Hepatocyte (in vitro differentiated cells): Measurements from ENCODE around the gene LMX1B. TPM values are rescaled to one million over a fixed set of nuclear protein-coding genes. Genes with fewer than 3 reads are reported as not detected.

Experiments
- DNase-seq: peaks from one replicate; pipeline ENCODE4 v3.0.0-alpha.2; 2016; ENCODE audit warnings: low spot score
- H2AFZ ChIP-seq: fragments of 200-600 bp; sonication (generic); 2 replicates; pipeline ENCODE4 v1.6.0; 2016; ENCODE audit warnings: antibody characterized with exemption, mild to moderate bottlenecking
- H3K27ac ChIP-seq: fragments of 200-600 bp; sonication (generic); 2 replicates; pipeline ENCODE4 v1.5.1; 2016; ENCODE audit warnings: mild to moderate bottlenecking
- H3K27me3 ChIP-seq: fragments of 200-600 bp; sonication (generic); 2 replicates; pipeline ENCODE4 v1.6.1; 2016
- H3K36me3 ChIP-seq: fragments of 200-600 bp; sonication (generic); replicated peaks from 2 replicates; pipeline ENCODE4 v1.5.1; 2016; ENCODE audit warnings: low read depth; ENCODE audit not compliant: insufficient read depth
- H3K4me1 ChIP-seq: fragments of 200-600 bp; sonication (generic); 2 replicates; pipeline ENCODE4 v1.5.1; 2016; ENCODE audit warnings: mild to moderate bottlenecking, moderate library complexity; ENCODE audit not compliant: insufficient read depth
- H3K4me2 ChIP-seq: fragments of 200-600 bp; sonication (generic); 2 replicates; pipeline ENCODE4 v1.6.0; 2016
- H3K4me3 ChIP-seq: fragments of 200-600 bp; sonication (generic); 2 replicates; pipeline ENCODE4 v1.5.1; 2016; ENCODE audit warnings: mild to moderate bottlenecking
- H3K79me2 ChIP-seq: fragments of 200-600 bp; sonication (generic); 2 replicates; pipeline ENCODE4 v1.6.0; 2017; ENCODE audit warnings: mild to moderate bottlenecking
- H3K9me2 ChIP-seq: fragments of 200-600 bp; sonication (generic); replicated peaks from 2 replicates; pipeline ENCODE4 v1.6.0; 2017; ENCODE audit warnings: mild to moderate bottlenecking; ENCODE audit not compliant: insufficient read depth
- H3K9me3 ChIP-seq: fragments of 200-600 bp; sonication (generic); 2 replicates; pipeline ENCODE4 v1.5.1; 2016; ENCODE audit warnings: low read depth, mild to moderate bottlenecking
- H4K20me1 ChIP-seq: fragments of 200-600 bp; sonication (generic); 2 replicates; pipeline ENCODE4 v1.6.0; 2016; ENCODE audit warnings: mild to moderate bottlenecking; ENCODE audit not compliant: insufficient read depth, poor library complexity, severe bottlenecking
- EZH2 ChIP-seq: fragments of 200-600 bp; sonication (generic); IDR thresholded peaks from 2 replicates; pipeline ENCODE4 v1.6.1; 2016; ENCODE audit warnings: antibody characterized with exemption, mild to moderate bottlenecking, borderline replicate concordance
- EZH2phosphoT487 ChIP-seq: fragments of 200-600 bp; sonication (generic); IDR thresholded peaks from one replicate; pipeline ENCODE4 v1.6.1; 2018; ENCODE audit warnings: antibody characterized with exemption, mild to moderate bottlenecking, low read depth, moderate library complexity; ENCODE audit not compliant: unreplicated experiment, severe bottlenecking
- WGBS: methylation state at CpG from one replicate; pipeline ENCODE4 v1.1.6; 2016; ENCODE audit warnings: low lambda C conversion rate; ENCODE audit errors: missing lambda C conversion rate; 5-methylcytosine and 5-hydroxymethylcytosine counted together
- polyA plus RNA-seq: library from polyadenylated mRNA; unstranded; fragments of >200 nt; fragmentation: Nextera tagmentation; extraction: Ambion mirVana; gene quantifications from 2 replicates; pipeline ENCODE4 v1.2.1, GENCODE V29; 2016
- total RNA-seq: library from RNA; depleted of rRNA; stranded (reverse); fragments of >200 nt; gene quantifications from 2 replicates; pipeline ENCODE4 v1.2.3, GENCODE V29; 2014
- TF ChIP-seq, protein P1 (sequence below): fragments of 200-600 bp; sonication (generic); IDR thresholded peaks from 2 replicates; pipeline ENCODE4 v1.5.1; 2016; ENCODE audit warnings: antibody characterized with exemption, mild to moderate bottlenecking; ENCODE audit not compliant: poor library complexity

Gene LMX1B
- total and polyA plus RNA-seq, 2 experiments from 2014 or later: 0.16 TPM; not detected in 1

DNA sequence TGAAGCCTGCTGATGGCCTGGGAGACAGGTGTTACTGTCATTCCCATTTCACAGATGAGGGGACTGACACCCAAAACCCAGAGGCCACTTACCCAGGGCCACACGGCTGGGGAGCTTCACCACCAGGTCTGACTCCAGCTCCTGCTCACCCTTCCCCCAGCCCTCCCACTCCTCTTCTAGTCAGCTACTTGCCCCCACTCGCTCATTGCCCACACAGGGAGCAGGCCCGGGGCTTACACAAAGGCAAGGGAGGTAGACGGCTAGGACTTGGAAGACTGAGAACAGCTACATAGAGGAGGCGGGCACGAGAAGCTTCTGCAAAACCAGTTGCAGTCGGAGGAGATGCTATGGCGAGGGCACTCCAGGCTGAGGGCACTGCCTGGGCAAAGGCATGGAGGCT is 21.3 kb downstream of the LMX1B start:
- TF ChIP-seq EZH2phosphoT487 (no peak), EZH2 (no peak)
- TF ChIP-seq, protein P1, sequence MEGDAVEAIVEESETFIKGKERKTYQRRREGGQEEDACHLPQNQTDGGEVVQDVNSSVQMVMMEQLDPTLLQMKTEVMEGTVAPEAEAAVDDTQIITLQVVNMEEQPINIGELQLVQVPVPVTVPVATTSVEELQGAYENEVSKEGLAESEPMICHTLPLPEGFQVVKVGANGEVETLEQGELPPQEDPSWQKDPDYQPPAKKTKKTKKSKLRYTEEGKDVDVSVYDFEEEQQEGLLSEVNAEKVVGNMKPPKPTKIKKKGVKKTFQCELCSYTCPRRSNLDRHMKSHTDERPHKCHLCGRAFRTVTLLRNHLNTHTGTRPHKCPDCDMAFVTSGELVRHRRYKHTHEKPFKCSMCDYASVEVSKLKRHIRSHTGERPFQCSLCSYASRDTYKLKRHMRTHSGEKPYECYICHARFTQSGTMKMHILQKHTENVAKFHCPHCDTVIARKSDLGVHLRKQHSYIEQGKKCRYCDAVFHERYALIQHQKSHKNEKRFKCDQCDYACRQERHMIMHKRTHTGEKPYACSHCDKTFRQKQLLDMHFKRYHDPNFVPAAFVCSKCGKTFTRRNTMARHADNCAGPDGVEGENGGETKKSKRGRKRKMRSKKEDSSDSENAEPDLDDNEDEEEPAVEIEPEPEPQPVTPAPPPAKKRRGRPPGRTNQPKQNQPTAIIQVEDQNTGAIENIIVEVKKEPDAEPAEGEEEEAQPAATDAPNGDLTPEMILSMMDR: no peak
- no peak overlapping the region for H3K4me3 ChIP-seq
- no peaks in the 10 kb centered on the region for H4K20me1 ChIP-seq
- WGBS: 83% methylated on average over 8 of the region's 8 CpGs
- no peak overlapping the region for H3K27ac ChIP-seq
- no peaks in the 10 kb centered on the region for H3K36me3 ChIP-seq
- H3K4me1 ChIP-seq: peaks cover 6% of the 10 kb centered on the region
- no peak for DNase-seq
- H2AFZ ChIP-seq: no peak overlapping the region
- H3K4me2 ChIP-seq: no peak overlapping the region
- H3K27me3 ChIP-seq: peaks cover 89% of the 10 kb centered on the region
- no peaks in the 10 kb centered on the region for H3K79me2 ChIP-seq
- no peaks in the 10 kb centered on the region for H3K9me2 ChIP-seq
- no peaks in the 10 kb centered on the region for H3K9me3 ChIP-seq

DNA sequence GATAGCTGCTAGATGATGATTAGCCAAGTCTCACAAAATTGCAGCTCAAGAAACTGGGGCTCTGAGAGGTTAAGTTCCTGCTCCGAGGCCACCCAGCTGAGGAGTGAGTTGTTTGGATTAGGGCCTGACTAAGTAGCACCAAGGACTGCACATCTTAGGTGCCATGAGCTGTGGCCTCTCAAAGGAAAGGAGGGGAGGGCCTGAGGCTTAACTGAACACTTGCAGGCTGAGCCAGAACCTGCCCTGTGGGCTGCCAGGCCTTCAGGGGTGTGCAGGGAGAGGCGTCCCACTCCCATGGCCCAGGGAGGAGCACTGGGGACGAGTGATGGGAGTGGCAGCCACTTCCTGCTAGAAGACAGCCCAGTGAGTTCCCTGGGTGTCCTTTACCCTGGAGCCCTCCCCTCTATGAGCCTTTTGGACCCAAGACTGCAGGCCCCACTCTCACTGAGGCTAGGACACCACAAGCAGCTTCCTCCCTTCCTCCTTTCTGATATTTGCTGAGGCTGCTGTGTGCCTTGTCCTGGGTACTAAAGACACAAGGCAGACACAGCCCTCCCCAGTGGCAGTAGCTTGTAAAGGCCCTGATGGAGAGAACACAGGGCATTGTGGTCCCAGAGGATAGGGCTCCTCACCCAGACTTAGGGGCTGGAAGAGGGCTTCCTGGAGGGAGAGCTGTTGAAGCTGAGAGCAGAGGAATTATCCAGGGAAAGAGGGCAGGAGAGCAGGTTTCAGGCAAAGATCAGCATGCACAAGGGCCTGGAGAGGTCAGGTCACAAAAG is 22.1 kb downstream of the LMX1B start:
- Histone ChIP-seq H3K4me2 (no peak overlapping the region), H3K27me3 (peaks cover 89% of the 10 kb centered on the region), H3K36me3 (no peaks in the 10 kb centered on the region), H2AFZ (no peak overlapping the region), H3K27ac (no peak overlapping the region), H3K79me2 (no peaks in the 10 kb centered on the region), H3K4me3 (no peak overlapping the region), H3K9me3 (no peaks in the 10 kb centered on the region), H3K4me1 (peaks cover 6% of the 10 kb centered on the region), H3K9me2 (no peaks in the 10 kb centered on the region), H4K20me1 (no peaks in the 10 kb centered on the region)
- 65% methylated on average over 3 of the region's 3 CpGs for WGBS
- no peak for DNase-seq
- TF ChIP-seq EZH2phosphoT487 (no peak), EZH2 (no peak)
- TF ChIP-seq, protein P1: no peak

DNA sequence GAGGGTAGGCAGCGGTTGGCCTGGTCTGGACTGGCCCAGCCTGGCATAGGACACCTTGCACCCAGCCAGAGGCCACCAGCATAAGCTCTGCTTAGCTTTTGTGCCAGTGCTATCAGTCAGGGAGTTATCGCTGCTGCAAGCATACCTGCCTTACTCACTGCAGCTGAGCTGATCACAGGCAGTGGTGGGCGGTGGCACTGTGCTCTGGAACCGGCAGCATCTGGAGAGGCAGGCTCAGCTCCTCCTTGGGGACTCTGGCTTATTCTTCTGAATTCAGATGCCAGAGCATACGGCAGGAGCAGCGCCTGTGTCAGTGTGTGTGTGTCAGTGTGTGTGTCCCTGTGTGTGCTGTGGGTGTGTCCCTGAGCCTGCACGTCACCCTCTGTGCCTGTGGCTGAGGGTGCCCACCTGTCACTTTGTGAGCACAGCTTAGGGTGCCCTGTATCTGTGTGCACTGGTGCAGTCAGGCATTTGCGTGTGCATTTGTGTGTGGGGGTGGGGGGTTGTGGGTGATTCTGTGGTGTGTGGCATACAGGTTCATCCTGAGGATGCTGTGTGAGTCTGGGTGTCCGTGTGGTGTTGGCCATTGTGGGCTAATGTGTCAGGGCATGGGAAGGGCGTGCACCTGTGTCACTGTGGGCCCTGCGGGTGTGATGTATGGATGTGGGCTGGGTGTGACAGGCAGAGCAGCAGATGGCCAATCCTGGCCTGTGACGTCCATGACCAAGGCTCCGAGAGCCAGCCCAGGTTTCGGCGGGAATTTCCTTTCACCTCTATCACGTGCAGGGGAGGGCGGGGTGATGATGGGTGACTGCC is 23.5 kb downstream of the LMX1B start:
- H4K20me1 ChIP-seq: no peaks in the 10 kb centered on the region
- H3K4me1 ChIP-seq: peaks cover 6% of the 10 kb centered on the region
- DNase-seq: no peak
- H2AFZ ChIP-seq: no peak overlapping the region
- 72% methylated on average over 15 of the region's 17 CpGs for WGBS
- H3K4me3 ChIP-seq: no peak overlapping the region
- peaks cover 89% of the 10 kb centered on the region for H3K27me3 ChIP-seq
- no peak overlapping the region for H3K27ac ChIP-seq
- H3K36me3 ChIP-seq: no peaks in the 10 kb centered on the region
- H3K9me3 ChIP-seq: no peaks in the 10 kb centered on the region
- no peaks in the 10 kb centered on the region for H3K79me2 ChIP-seq
- TF ChIP-seq EZH2phosphoT487 (no peak), EZH2 (no peak)
- TF ChIP-seq, protein P1: no peak
- no peaks in the 10 kb centered on the region for H3K9me2 ChIP-seq
- no peak overlapping the region for H3K4me2 ChIP-seq
